Measurements from ENCODE around the gene THAP10.

- TF ChIP-seq, protein P1, sequence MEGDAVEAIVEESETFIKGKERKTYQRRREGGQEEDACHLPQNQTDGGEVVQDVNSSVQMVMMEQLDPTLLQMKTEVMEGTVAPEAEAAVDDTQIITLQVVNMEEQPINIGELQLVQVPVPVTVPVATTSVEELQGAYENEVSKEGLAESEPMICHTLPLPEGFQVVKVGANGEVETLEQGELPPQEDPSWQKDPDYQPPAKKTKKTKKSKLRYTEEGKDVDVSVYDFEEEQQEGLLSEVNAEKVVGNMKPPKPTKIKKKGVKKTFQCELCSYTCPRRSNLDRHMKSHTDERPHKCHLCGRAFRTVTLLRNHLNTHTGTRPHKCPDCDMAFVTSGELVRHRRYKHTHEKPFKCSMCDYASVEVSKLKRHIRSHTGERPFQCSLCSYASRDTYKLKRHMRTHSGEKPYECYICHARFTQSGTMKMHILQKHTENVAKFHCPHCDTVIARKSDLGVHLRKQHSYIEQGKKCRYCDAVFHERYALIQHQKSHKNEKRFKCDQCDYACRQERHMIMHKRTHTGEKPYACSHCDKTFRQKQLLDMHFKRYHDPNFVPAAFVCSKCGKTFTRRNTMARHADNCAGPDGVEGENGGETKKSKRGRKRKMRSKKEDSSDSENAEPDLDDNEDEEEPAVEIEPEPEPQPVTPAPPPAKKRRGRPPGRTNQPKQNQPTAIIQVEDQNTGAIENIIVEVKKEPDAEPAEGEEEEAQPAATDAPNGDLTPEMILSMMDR (IDR thresholded peaks at IDR 0.05; ENCODE audit: low read length): no peak
- TF ChIP-seq EZH2 (IDR thresholded peaks at IDR 0.05; ENCODE audit: borderline replicate concordance, low read length): no peak
Measured at GRCh38 chr15:70832176-70832575, 60.1 kb downstream of the THAP10 start.
